HG03097 (cell line): ENCODE measurements around the gene MAPRE2.

Experiments
- ATAC-seq: cut with Tn5 transposase; IDR thresholded peaks from one replicate; pipeline ENCODE4 v1.9.1; 2021; ENCODE audit not compliant: unreplicated experiment, low FRiP score

The MAPRE2 gene

GRCh38 chr18:35117372-35117771 lies 76.2 kb downstream of the MAPRE2 start:
- no peak for ATAC-seq

DNA sequence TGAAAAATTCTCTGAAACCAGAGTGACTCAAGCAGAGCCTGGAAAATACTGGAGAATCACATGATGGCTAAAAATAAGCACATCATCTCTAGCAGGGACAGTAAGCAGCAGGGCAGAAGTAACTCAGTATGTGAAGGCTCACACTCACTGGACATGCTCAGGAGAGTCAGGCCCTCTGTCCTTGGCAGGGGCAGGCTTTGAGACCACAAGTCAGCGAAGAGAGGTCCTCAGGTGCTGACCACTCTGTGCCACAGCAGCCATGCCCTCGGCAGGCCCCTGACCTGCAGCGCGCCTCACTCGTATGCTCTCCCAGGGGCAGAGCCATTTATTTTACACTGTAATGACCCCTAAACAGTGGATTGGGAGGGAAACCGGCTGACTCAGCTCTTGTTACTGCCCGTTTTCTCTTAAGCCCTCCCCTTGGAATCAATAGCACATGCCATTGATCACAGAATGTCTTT lies 76.8 kb downstream of the MAPRE2 start:
- ATAC-seq: no peak

DNA sequence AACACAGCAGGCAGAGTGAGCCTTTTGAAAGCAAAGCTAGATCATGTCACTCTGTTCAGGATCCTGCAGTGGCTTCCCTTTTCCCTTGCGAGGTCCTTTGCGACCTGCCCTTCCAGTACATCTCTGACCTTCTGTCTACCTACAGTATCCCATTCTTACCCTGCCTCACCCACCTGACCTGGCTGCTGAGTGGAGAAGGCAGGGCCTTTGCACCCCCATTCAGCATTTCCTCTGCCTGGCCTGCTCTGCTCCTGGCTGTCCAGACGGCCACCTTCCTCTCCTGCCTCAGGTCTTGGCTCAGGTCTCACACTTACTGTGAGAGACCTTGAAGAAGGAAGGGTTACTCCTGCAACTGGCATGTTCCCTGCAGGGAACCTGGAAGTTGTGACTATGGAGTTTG lies 77.4 kb downstream of the MAPRE2 start:
- ATAC-seq: no peak

DNA sequence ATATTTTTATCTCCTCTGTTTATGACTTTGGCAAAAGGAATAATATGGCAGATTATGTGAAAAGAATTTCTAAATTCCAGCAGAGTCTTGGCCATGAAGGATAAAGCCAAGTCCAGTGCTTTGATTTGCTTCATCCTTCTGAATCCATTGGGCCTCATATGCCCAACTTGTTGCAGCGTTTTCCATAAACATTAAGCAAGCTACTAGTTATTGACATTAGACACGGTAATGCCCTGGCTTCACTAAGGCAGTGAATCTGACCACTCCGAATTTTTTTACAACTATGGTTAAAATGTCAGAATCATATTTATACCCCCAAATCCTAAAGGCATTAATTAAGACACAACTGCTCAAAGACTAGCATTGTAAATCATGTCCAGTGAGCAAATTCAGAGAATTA lies 79.8 kb downstream of the MAPRE2 start:
- no peak for ATAC-seq

DNA sequence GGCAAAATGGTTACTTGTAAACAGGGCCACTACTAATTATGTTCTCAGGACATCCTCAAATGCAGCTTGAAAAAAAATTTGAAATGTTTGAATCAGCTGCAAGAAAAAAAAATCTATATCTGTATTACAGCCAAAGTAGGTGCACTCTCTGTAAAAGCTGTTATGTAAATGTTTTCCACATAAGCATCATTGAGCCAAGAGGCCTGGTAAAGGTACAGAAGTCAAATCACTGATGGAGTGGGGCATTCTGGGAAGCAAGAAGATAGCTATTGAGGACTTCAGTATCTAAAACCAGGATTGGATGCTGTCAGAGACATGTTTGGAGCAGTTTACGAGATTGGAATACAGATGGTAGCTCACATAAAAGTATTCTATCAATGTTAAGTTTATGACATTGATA lies 80.3 kb downstream of the MAPRE2 start:
- no peak for ATAC-seq

DNA sequence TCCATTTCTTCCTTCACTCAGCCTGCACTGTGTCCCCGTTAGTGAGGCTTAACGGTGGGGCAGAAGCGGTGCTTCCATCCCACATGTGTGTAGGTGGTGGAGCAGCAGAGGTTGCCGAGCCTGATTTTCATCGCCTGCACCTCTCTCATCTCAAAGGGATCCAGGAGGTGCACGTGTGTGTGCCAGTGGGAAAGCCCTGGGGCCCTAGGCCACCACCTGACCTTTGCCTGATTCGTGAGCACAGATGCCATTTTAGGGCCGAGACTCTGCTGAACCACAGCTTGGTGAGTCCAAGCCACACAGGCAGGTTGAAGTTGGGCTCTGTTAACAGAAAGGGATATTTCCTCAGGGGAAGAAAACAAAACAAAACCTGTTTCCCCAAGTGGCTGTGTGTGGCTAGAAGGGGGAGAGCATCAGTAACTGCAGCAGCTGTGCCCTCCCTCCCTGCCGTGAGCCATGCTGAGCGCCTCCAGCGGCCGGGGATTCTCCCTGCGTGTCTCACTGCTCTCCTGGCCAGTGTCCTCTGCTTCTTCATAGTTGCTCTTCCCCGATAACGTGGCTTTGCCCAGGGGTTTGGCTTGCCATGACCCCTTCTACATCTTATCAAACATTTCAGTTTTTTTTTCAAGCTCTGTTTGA lies 81.5 kb downstream of the MAPRE2 start:
- peak; percentile 87 for ATAC-seq

GRCh38 chr18:35123811-35124210 lies 82.6 kb downstream of the MAPRE2 start:
- no peak for ATAC-seq

DNA sequence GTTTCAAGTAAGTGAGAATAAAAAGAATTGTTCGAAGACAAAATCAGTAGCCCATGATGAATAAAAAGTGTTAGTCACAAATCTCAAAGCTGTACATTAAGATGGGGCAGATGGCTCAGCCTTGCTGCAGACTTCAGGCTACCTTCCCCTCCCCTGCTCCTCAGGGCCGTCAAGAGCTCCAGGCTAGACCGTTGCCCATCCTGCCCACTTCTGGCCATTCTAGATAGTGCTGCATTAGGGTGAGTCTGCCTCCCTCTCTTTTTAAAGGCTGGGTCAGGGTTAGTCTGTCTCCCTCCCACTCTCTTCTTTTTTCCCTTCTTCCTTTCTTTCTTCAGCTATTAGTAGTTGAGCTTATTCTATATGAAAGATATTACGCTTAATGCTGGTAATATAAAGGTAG lies 86.0 kb downstream of the MAPRE2 start:
- ATAC-seq: no peak

GRCh38 chr18:35128675-35129074 lies 87.5 kb downstream of the MAPRE2 start:
- no peak for ATAC-seq

DNA sequence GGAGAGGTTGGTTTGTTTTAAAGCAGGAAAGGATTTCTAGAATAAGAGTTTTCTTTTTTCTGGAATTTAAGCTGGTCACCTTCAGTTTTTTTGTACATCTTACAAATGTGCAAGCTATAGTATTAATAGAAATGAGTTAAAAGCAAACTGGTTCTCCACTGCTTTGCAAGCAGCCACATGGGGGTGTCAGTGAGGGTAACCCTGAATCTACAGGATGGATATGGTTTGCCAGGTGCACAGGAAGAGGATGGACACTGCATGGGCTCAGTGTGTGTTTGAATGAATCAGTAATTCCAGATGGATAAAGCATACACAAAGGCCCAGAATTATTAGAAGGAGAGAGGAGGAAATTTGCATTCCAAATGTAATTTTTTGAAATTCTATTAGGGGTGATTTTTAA lies 89.0 kb downstream of the MAPRE2 start:
- ATAC-seq: no peak

GRCh38 chr18:35131387-35132020 lies 90.3 kb downstream of the MAPRE2 start:
- no peak for ATAC-seq

DNA sequence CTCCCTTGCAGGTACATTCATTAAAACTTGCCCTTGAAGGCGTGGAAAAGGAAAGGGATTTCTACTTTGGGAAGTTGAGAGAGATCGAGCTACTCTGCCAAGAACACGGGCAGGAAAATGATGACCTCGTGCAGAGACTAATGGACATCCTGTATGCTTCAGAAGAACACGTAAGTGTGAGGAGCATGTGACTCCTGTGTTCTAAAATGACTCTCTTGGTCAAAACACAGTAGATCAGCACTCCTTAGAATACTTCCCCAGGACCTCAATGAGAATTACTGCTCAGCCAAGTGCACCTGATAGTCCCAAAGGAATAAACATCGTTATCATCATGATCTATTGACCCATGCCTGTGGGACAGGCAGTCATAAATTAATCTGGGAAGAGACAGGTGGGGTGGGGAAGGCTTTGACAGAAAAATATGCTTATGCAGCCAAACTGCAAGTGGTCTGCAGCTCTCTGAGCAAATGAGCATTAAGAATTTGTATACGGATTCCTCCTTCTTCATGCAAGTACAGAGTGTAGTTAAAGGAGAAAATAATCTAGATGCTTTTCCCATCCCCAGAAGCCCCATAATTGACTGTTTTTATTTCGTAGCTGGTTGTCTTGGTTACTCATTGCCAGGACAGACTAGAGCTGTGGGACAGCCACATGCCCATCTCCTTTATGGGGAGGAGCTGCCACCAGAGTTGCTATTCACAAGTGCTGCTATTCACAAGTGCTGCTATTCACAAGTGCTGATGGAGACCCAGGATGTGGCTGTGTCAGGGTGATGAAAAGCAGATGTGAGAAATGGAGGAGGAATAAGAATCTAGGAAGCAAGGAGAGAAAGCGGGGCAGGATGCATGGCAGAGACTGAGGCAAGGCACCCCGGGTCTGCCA lies 91.0 kb downstream of the MAPRE2 start:
- ATAC-seq: no peak

GRCh38 chr18:35134190-35134730 lies 93.0 kb downstream of the MAPRE2 start:
- ATAC-seq: no peak

DNA sequence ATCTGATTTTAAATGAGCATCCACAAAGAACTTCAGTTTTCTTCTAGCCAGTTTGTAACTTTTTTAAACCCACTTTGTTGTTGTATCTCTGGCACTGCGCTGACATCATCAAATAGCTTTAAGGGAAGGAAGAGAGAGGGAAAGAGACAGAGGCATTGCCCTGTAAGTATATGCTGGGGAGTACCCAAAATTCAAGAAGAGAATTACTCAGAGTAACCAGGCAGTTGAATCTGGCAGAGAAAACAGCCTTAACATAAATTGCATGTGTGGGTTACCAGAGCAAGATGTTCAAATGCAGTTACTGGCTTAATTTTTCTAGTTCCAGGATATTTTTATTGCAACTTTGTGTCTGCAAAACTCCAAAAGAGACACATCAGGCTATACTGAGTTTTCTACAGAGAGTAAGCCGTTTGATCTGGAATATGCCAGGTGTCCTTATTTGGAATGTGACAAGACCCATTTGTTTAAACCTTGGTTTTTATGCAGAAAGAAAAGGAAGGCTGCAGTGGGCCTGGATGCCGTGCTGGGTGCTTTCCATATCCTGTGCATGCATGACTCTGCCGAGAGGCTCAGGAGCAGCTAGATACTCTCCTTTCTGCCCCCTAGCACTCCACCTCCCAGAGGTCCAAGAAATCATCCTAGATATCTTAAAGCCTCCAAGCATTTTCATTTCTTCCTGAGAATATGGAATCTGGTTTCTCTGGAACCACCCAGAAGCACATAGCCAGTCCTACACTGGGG lies 93.7 kb downstream of the MAPRE2 start:
- no peak for ATAC-seq

DNA sequence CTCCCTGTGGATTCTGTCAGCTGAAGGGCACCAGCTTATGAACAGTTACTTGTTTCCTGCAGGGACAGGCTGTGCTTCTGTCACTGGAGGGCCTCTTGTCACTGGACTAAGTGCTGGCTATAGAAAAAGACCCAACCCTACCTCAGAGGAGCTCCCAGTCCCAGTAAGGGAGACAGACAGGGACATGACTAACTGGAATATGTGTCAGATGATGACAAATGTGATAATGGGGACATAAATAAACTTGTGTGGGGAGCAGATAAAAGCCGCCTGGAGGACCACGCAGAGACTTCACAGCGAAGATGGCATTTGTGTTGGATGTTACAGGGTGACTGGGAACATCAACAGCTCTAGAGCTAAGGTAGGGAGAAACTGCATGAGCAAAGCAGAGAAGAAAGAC lies 95.0 kb downstream of the MAPRE2 start:
- ATAC-seq: no peak

DNA sequence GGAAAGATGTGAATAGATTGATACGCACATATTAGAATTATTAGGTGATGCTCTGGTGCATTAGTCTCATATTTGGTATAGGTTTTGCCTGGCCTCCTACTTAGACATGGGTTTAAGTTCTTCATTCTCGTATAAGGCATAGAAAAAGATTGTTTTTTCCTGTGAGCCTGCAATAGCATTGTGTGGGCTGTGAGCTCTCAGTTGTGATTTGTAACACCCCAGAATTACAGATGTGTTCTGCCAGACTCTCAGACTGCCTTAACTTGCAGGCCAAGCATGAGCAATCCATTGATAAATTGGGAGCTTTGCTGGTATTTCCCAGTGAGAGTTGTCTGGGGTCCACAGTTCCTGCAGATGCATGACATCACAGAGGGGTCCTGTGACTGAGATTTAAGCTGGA lies 95.7 kb downstream of the MAPRE2 start:
- ATAC-seq: no peak

DNA sequence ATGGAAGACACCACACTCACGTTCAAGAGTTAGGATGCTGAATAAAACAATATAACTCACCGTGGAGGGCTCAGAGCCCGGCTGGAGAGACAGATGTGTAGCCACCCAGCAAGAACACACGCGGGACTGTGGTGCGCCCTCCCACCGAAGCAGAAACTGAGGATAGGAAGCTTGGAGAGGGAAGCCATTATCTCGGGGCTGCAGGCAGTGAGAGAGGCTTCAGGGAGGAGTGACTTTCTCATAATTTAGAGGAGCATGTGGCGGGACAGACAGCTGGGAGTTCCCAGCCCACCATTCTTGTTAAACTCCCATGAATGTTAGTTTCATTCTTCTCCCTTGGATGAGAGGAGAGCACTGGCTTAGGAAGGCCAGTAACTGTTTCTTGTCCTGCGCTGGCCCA lies 96.4 kb downstream of the MAPRE2 start:
- ATAC-seq: no peak

DNA sequence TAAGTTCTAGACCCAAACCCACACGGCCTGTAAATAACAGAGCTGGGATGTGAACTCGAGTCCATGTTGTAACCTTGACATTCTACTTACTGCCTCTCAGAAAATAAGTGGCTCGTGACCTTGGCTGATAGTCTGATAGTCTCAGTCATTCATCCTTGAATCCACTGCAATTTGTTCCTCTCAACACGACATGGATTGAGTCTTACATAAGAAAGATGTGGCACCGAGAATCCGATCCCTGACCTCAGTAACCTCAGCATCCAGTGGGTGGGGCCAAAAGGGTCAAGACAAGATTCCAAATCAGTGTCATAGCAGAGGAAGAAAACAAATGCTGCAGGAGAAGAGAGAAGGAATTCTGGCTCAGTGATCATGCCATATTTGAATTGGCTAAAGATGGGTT lies 97.6 kb downstream of the MAPRE2 start:
- ATAC-seq: no peak

DNA sequence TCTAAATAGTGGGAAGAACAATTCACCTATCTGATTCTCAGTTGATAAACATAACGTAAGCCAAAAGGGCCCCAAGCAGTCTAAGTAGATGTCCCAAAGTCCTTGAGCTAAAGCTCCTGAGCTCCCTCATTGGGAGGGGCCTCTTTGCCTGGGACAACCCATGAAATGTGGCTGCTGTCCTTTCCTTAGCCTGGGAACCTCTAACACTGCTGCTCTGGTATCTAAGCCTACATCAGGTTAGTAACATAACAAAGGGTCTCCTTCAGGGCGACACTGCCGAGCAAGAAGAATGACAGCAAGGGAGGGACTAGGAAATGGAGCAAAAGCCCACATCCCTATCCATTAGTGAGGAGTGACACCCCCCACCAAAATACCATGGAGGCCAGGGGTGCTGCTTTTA lies 98.3 kb downstream of the MAPRE2 start:
- no peak for ATAC-seq

GRCh38 chr18:35141077-35141476 lies 99.9 kb downstream of the MAPRE2 start:
- ATAC-seq: no peak
